NCI-H2171 (cell line): ENCODE measurements around the gene LAMA1.
"Not testable (repeated sequence)": the region's sequence is repeated elsewhere in the genome, so short reads cannot be mapped to it uniquely, and the experiment has no call there.

Experiments
- DNase-seq: peaks from one replicate; lab custom pipeline; 2025; lab: John Stamatoyannopoulos, UW

The LAMA1 gene

GRCh38 chr18:6947338-6948030 is 170.1 kb downstream of the LAMA1 start:
- no peak for DNase-seq

GRCh38 chr18:6943143-6943542 is 174.5 kb downstream of the LAMA1 start:
- no peak for DNase-seq

- DNase-seq = no peak
Observed at GRCh38 chr18:6942742-6943141, 174.9 kb downstream of the LAMA1 start.

GRCh38 chr18:6941996-6942395 is 175.6 kb downstream of the LAMA1 start:
- DNase-seq = no peak

GRCh38 chr18:6940451-6940850 is 177.1 kb downstream of the LAMA1 start:
- DNase-seq = no peak

GRCh38 chr18:6939972-6940371 is 177.6 kb downstream of the LAMA1 start:
- no peak for DNase-seq

GRCh38 chr18:6938403-6938802 is 179.2 kb downstream of the LAMA1 start:
- DNase-seq = not testable (repeated sequence)

- DNase-seq = no peak
Observed at GRCh38 chr18:6938003-6938402, 179.6 kb downstream of the LAMA1 start.

GRCh38 chr18:6934859-6935258 is 182.7 kb downstream of the LAMA1 start:
- DNase-seq = no peak

GRCh38 chr18:6929370-6930102 is 188.1 kb downstream of the LAMA1 start:
- DNase-seq = no peak

- no peak for DNase-seq
Observed at GRCh38 chr18:6928359-6928758, 189.2 kb downstream of the LAMA1 start.

GRCh38 chr18:6927153-6927552 is 190.4 kb downstream of the LAMA1 start:
- DNase-seq = no peak

GRCh38 chr18:6923220-6923619 is 194.4 kb downstream of the LAMA1 start:
- no peak for DNase-seq

- DNase-seq = no peak
Observed at GRCh38 chr18:6921571-6921970, 196.0 kb downstream of the LAMA1 start.

- DNase-seq = peak; percentile 22
Observed at GRCh38 chr18:6920099-6920955, 197.3 kb downstream of the LAMA1 start.

- no peak for DNase-seq
Observed at GRCh38 chr18:6917072-6917471, 200.5 kb downstream of the LAMA1 start.

GRCh38 chr18:6901286-6901926 is 216.2 kb downstream of the LAMA1 start:
- DNase-seq = no peak

GRCh38 chr18:6891788-6892187 is 225.8 kb downstream of the LAMA1 start:
- no peak for DNase-seq
